ENCODE results near the gene BEGAIN. TPM values are rescaled to one million over a fixed set of nuclear protein-coding genes. Genes with fewer than 3 reads are reported as not detected.

The BEGAIN gene, protein sequence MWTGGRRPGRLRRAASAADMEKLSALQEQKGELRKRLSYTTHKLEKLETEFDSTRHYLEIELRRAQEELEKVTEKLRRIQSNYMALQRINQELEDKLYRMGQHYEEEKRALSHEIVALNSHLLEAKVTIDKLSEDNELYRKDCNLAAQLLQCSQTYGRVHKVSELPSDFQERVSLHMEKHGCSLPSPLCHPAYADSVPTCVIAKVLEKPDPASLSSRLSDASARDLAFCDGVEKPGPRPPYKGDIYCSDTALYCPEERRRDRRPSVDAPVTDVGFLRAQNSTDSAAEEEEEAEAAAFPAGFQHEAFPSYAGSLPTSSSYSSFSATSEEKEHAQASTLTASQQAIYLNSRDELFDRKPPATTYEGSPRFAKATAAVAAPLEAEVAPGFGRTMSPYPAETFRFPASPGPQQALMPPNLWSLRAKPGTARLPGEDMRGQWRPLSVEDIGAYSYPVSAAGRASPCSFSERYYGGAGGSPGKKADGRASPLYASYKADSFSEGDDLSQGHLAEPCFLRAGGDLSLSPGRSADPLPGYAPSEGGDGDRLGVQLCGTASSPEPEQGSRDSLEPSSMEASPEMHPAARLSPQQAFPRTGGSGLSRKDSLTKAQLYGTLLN
- total RNA-seq: 23.5 TPM

DNA sequence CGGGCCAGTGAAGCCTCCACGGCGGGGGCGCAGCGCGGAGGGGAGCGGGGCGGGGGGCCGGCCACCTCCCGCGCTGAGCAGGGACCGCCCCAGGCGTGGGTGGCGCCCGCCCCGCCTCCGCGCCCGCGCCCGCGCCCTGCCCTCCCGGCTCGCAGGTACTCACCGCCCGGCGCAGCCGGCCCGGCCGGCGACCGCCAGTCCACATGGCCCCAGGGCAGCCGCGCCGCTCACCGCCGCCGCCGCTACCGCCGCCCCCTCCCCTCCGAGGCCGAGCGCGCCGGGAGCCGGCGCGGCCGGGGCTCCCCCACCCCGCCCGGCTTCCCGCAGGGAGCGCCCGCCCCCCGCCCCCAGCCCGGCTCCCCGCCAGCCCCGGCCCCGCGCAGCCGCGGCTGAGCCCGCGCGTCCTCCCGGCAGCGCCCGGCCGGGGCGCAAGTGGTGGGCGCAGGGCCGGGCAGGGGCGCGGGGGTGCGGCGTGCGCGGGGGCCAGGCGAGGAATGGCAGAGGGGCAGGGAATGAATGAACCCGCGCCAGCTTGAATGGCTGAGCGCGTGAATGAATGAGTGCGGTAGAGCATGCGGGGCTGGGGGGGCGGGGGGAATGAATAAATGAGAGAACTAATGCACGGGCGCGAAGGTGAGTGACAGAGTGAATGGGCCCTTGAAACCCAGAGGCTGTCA, at the start of gene BEGAIN:
TSS of gene BEGAIN (minus strand) at position 332 of the 677 bp plus-strand sequence. CDS start at position 205, 127 bp downstream.

Small RNAs within 50 kb of the gene (small RNA-seq; reads per million reads assigned to genes)
- gene RN7SKP92 (ENCODE audit: low replicate concordance): not detected

Other genes with a start within 250 kb of the BEGAIN start
- 13.8 TPM for gene WDR25, start 210.9 kb downstream of the BEGAIN start, total RNA-seq
- gene DLK1, start 139.5 kb upstream of the BEGAIN start, total RNA-seq: not detected
- 389 TPM for gene MEG3, start 238.7 kb upstream of the BEGAIN start, total RNA-seq

Data from parietal lobe (tissue), 2 donors.